HEK293 (cell line): ENCODE results near the gene AP1S1.

Experiments used
- ATF2 ChIP-seq: fragments of 450-650 bp; formaldehyde crosslinking; IDR thresholded peaks from 2 replicates; pipeline ENCODE4 v1.5.1; 2016; ENCODE audit warnings: missing biosample characterization, missing genetic modification characterization, low read depth
- REPIN1 ChIP-seq: fragments of 450-650 bp; formaldehyde crosslinking; IDR thresholded peaks from 2 replicates; pipeline ENCODE4 v1.5.1; 2017; ENCODE audit warnings: missing biosample characterization, missing genetic modification characterization, low read depth
- ZNF768 ChIP-seq: fragments of 450-650 bp; formaldehyde crosslinking; IDR thresholded peaks from 2 replicates; pipeline ENCODE4 v1.5.1; 2018; ENCODE audit warnings: missing biosample characterization, mild to moderate bottlenecking, missing genetic modification characterization
- ZNF792 ChIP-seq: fragments of 450-650 bp; formaldehyde crosslinking; IDR thresholded peaks from 2 replicates; pipeline ENCODE4 v1.5.1; 2016; ENCODE audit warnings: missing biosample characterization, missing genetic modification characterization
- ZSCAN5A ChIP-seq: fragments of 450-650 bp; formaldehyde crosslinking; IDR thresholded peaks from 2 replicates; pipeline ENCODE4 v1.5.1; 2016; ENCODE audit warnings: missing biosample characterization, missing genetic modification characterization
- TF ChIP-seq, protein P1 (sequence below): fragments of 450-650 bp; formaldehyde crosslinking; IDR thresholded peaks from 2 replicates; pipeline ENCODE4 v1.5.1; 2016; ENCODE audit warnings: missing biosample characterization, missing genetic modification characterization, low read depth
- TF ChIP-seq, protein P2 (sequence below): fragments of 450-650 bp; formaldehyde crosslinking; IDR thresholded peaks from 2 replicates; pipeline ENCODE4 v1.5.1; 2016; ENCODE audit warnings: missing biosample characterization, missing genetic modification characterization

DNA sequence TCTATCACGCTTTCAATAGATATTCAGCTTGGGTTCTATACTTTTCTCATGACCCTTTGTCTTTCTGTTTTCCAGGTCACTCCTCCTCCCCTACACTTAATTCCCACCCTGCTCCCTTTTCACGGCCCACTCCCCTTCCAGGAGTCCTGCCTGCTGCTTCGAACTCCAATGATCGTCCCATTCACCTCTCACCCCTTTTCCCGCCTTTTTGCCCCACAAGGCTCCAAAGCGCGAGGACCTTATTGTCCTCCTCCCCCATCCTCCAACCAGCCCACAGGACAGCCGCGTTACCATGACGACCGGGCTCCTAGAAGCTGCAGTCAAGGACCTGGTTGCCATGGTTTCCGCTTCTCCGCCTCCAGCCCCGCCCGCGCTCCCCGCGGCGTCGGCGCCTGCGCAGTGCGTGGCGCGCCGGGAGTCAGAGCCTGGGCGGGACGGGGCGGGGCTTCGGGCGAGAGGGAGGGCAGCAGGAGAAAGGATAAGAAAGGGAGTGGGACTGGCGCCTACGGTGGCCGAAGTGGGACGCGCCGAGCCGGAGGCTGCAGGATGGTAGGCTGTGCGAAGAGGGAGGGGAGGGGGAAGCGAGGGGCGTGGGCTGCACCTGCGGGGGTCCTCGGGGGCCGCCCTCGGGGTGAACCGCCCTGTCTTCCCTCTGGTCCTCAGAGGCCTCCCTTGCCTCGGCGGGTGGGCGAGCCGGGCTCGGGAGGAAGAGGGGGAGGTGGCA lies at the start of gene AP1S1:
- TF ChIP-seq, protein P1, sequence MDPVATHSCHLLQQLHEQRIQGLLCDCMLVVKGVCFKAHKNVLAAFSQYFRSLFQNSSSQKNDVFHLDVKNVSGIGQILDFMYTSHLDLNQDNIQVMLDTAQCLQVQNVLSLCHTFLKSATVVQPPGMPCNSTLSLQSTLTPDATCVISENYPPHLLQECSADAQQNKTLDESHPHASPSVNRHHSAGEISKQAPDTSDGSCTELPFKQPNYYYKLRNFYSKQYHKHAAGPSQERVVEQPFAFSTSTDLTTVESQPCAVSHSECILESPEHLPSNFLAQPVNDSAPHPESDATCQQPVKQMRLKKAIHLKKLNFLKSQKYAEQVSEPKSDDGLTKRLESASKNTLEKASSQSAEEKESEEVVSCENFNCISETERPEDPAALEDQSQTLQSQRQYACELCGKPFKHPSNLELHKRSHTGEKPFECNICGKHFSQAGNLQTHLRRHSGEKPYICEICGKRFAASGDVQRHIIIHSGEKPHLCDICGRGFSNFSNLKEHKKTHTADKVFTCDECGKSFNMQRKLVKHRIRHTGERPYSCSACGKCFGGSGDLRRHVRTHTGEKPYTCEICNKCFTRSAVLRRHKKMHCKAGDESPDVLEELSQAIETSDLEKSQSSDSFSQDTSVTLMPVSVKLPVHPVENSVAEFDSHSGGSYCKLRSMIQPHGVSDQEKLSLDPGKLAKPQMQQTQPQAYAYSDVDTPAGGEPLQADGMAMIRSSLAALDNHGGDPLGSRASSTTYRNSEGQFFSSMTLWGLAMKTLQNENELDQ (tag by site-specific recombination): no peak
- TF ChIP-seq, protein P2, sequence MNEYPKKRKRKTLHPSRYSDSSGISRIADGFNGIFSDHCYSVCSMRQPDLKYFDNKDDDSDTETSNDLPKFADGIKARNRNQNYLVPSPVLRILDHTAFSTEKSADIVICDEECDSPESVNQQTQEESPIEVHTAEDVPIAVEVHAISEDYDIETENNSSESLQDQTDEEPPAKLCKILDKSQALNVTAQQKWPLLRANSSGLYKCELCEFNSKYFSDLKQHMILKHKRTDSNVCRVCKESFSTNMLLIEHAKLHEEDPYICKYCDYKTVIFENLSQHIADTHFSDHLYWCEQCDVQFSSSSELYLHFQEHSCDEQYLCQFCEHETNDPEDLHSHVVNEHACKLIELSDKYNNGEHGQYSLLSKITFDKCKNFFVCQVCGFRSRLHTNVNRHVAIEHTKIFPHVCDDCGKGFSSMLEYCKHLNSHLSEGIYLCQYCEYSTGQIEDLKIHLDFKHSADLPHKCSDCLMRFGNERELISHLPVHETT (tag by site-specific recombination): no peak
- no peak for TF ChIP-seq ZSCAN5A (tag by site-specific recombination)
- no peak for TF ChIP-seq ZNF768 (tag by site-specific recombination)
- TF ChIP-seq ATF2 (tag by site-specific recombination): no peak
- TF ChIP-seq REPIN1 (tag by site-specific recombination): no peak
- no peak for TF ChIP-seq ZNF792 (tag by site-specific recombination)
